ENCODE results near the gene FBXW7. TPM values are rescaled to one million over a fixed set of nuclear protein-coding genes. Genes with fewer than 3 reads are reported as not detected.

FBXW7 gene
- total and polyA plus RNA-seq, 7 donors = 3.7 to 122 (median 74.9) TPM

DNA sequence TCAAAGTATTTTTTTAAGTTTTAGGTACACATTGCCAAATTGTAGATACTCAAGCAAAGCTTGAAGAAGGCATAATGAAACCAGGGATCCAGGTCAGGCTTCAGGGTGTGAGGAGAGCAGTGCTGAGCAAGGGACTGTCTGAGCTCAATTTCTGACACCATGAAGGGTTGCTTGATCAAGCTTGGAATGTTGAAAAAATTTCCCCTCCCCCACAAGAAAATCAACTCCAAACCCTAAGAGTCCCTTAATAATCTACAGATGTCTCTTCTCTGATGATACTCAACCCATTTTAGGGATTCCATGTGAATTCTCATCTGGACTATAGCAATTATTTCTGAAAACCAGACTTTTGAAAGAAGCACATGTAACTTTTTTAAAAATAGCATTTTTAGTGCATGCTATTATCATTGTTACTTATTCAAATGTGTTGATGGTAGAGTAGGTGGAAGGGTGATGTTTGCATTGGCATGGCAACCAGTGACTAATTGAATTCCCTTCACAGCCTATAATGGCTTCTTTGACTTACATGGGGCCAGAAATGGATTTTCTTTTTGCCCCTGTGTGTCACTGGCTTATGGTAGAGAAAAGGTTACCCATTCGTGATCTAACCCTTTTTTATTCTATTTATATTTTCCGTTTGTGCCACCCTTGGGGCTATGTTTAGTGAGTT is 252.0 kb downstream of the FBXW7 start:
- Histone ChIP-seq H3K27me3 (no peaks in the 10 kb centered on the region), H3K9me3 (no peaks in the 10 kb centered on the region), H3K4me1 (no peaks in the 10 kb centered on the region), H3K36me3 (no peaks in the 10 kb centered on the region), H3K27ac (no peak overlapping the region), H3K4me3 (no peak overlapping the region)
- WGBS, 2 donors = 84 to 94% methylated on average over 2 of the region's 2 CpGs
- intact Hi-C loops (cut with DNase I) = no loop called here
- TF ChIP-seq EP300 (IDR thresholded peaks at IDR 0.05) (no peak), POLR2A (IDR thresholded peaks at IDR 0.05) (no peak), CTCF (IDR thresholded peaks at IDR 0.05) (no peak), POLR2AphosphoS5 (IDR thresholded peaks at IDR 0.05) (no peak)
- no peak for DNase-seq

GRCh38 chr4:152281822-152282221 is 254.1 kb downstream of the FBXW7 start:
- H3K27me3 ChIP-seq = no peaks in the 10 kb centered on the region
- H3K4me1 ChIP-seq = no peaks in the 10 kb centered on the region
- no peak overlapping the region for H3K4me3 ChIP-seq
- 57 to 65% methylated on average over 6 of the region's 6 CpGs for WGBS, 2 donors
- H3K9me3 ChIP-seq = no peaks in the 10 kb centered on the region
- no peak for TF ChIP-seq EP300 (IDR thresholded peaks at IDR 0.05)
- no peak for TF ChIP-seq CTCF (IDR thresholded peaks at IDR 0.05)
- no peak for TF ChIP-seq POLR2AphosphoS5 (IDR thresholded peaks at IDR 0.05)
- TF ChIP-seq POLR2A (IDR thresholded peaks at IDR 0.05) = no peak
- DNase-seq = no peak
- H3K27ac ChIP-seq = no peak overlapping the region
- no peaks in the 10 kb centered on the region for H3K36me3 ChIP-seq
- intact Hi-C loops (cut with DNase I) = no loop called here

DNA sequence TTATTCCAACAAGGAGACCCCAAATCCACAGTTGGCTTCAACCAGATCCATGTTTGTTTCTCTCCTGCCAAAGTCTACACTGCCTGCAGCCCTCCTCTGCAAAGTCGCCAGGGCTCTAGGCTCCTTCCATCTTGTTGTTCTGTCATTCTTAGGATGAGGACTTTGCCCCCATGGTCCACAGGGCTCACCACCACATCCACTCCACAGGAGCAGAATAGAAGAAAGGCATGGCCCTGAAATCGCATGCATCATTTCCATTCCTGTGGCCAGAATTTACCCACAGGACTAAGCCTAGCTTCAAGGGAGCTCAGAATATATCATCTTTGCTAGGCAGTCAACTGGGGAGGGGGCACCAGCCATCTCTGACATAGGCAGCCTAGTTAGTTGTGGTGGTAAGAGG is 254.7 kb downstream of the FBXW7 start:
- Histone ChIP-seq H3K4me3 (no peak overlapping the region), H3K9me3 (no peaks in the 10 kb centered on the region), H3K27ac (no peak overlapping the region), H3K4me1 (no peaks in the 10 kb centered on the region), H3K27me3 (no peaks in the 10 kb centered on the region), H3K36me3 (no peaks in the 10 kb centered on the region)
- intact Hi-C loops (cut with DNase I) = no loop called here
- DNase-seq = no peak
- WGBS, 2 donors = 93 to 97% methylated on average over 2 of the region's 2 CpGs
- TF ChIP-seq EP300 (IDR thresholded peaks at IDR 0.05) (no peak), CTCF (IDR thresholded peaks at IDR 0.05) (no peak), POLR2AphosphoS5 (IDR thresholded peaks at IDR 0.05) (no peak), POLR2A (IDR thresholded peaks at IDR 0.05) (no peak)

DNA sequence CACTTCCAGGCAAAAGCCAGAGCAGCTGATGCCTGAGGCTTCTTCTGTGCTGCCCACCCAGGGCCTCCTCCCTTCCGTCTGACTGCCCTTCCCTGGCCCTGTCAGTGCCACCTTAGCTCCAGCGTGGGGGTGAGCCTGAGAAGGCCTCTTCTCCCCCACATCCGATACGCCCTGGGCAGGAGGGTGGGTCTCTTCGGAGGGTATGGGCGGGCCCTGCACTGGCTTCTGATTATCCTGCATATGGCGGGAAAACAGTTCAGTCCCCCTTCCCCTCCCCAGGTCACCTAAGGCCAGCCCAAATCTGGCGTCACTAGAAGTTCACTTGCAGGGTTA is 256.7 kb downstream of the FBXW7 start:
- TF ChIP-seq CTCF (IDR thresholded peaks at IDR 0.05) = no peak
- no peak for TF ChIP-seq EP300 (IDR thresholded peaks at IDR 0.05)
- no peak for TF ChIP-seq POLR2AphosphoS5 (IDR thresholded peaks at IDR 0.05)
- no peak for TF ChIP-seq POLR2A (IDR thresholded peaks at IDR 0.05)
- H3K4me1 ChIP-seq = no peaks in the 10 kb centered on the region
- no peak overlapping the region for H3K27ac ChIP-seq
- no peak overlapping the region for H3K4me3 ChIP-seq
- WGBS, 2 donors = 82 to 90% methylated on average over 8 of the region's 8 CpGs
- no peaks in the 10 kb centered on the region for H3K9me3 ChIP-seq
- no peaks in the 10 kb centered on the region for H3K36me3 ChIP-seq
- no peaks in the 10 kb centered on the region for H3K27me3 ChIP-seq
- DNase-seq = no peak
- intact Hi-C loops (cut with DNase I) = no loop called here

All from sigmoid colon (tissue), 7 donors.